ENCODE results near the gene ZNF668.

DNA sequence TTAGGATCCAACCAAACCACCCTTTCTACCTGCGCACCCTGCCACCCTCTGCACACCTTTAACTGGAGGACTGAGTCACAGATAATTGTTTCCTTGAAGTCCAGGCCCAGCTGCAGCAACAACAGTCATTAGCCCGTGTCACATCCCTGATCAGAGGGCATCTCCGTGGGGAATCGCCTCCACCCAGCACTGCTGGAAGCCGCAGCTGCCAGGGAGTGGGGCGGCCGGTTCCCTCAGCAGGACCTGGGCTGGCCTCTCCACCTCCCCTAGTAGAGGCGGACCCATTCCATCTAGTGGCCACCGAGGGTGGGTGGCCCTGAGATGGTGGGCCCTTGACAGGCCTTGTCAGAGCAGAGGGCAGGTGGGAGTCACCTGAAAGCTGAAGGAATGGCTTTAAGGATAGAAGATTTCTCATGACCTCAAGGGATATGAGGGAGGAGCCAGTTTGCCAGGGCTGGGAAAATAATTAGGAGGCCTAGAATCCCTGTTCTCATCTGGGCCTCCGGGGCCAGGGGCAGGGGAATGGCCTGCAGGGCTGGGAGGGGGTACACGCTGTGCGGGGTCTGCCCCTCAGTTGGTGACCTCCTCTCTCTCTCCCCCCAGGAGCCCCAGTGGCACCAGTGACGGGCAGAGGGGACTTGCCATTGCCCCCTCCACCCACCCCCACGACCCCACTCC, 8.5 kb upstream of the ZNF668 start:
- TF ChIP-seq BHLHE40 (IDR thresholded peaks at IDR 0.05; ENCODE audit: low read depth, low read length) = no peak
- no peak for TF ChIP-seq CTCF (conservative IDR thresholded peaks at IDR 0.05; ENCODE audit: low read depth, low read length)
- TF ChIP-seq POLR2A (IDR thresholded peaks at IDR 0.05; ENCODE audit: low read depth, low read length) = no peak
- TF ChIP-seq, protein P1, sequence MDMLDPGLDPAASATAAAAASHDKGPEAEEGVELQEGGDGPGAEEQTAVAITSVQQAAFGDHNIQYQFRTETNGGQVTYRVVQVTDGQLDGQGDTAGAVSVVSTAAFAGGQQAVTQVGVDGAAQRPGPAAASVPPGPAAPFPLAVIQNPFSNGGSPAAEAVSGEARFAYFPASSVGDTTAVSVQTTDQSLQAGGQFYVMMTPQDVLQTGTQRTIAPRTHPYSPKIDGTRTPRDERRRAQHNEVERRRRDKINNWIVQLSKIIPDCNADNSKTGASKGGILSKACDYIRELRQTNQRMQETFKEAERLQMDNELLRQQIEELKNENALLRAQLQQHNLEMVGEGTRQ (IDR thresholded peaks at IDR 0.05; ENCODE audit: low read depth, low read length) = no peak
- TF ChIP-seq SMC3 (IDR thresholded peaks at IDR 0.05; ENCODE audit: low read depth, low read length) = no peak
- TF ChIP-seq MAFK (IDR thresholded peaks at IDR 0.05; ENCODE audit: low read depth, low read length) = no peak
- TF ChIP-seq RAD21 (IDR thresholded peaks at IDR 0.05; ENCODE audit: low read length) = no peak

Data from IMR-90 (cell line).